K562 (cell line): ENCODE results near the gene SERTAD3. TPM values are rescaled to one million over a fixed set of nuclear protein-coding genes. Genes with fewer than 3 reads are reported as not detected.
A peak's percentile ranks its signal among the peaks of the same experiment; 100 is the strongest.

Experiments used
- BRF1 ChIP-seq: IDR thresholded peaks from 3 replicates; pipeline ENCODE4 v1.6.1; 2011; ENCODE audit warnings: borderline replicate concordance, mild to moderate bottlenecking; ENCODE audit not compliant: insufficient read length; ENCODE audit errors: extremely low read depth
- CHAMP1 ChIP-seq: fragments of 450-650 bp; IDR thresholded peaks from 2 replicates; pipeline ENCODE4 v1.6.1; 2016; ENCODE audit warnings: mild to moderate bottlenecking
- DPF2 ChIP-seq: fragments of 450-650 bp; IDR thresholded peaks from 2 replicates; pipeline ENCODE4 v1.6.1; 2016
- EWSR1 ChIP-seq: fragments of 450-650 bp; IDR thresholded peaks from 2 replicates; pipeline ENCODE4 v1.6.1; 2018; ENCODE audit warnings: borderline replicate concordance, mild to moderate bottlenecking, low read depth, moderate library complexity; ENCODE audit not compliant: partially characterized antibody
- HMBOX1 ChIP-seq: sonication (generic); IDR thresholded peaks from 2 replicates; pipeline ENCODE4 v1.6.1; 2016
- HNRNPLL ChIP-seq: fragments of 200-400 bp; formaldehyde crosslinking; IDR thresholded peaks from 2 replicates; pipeline ENCODE4 v1.6.1; 2017; ENCODE audit warnings: low read length, low read depth, mild to moderate bottlenecking; ENCODE audit not compliant: poor library complexity, severe bottlenecking
- HOMEZ ChIP-seq: fragments of 250-450 bp; sonication (Bioruptor Pico); IDR thresholded peaks from 2 replicates; pipeline ENCODE4 v1.4.0; 2020; ENCODE audit warnings: mild to moderate bottlenecking, moderate library complexity
- KDM5B ChIP-seq: fragments of 200-600 bp; sonication (generic); IDR thresholded peaks from 2 replicates; pipeline ENCODE4 v1.6.1; 2012; ENCODE audit warnings: low read depth, mild to moderate bottlenecking, moderate library complexity, low read length, control low read depth, inconsistent platforms; ENCODE audit not compliant: insufficient replicate concordance
- NFXL1 ChIP-seq: fragments of 450-650 bp; formaldehyde crosslinking; IDR thresholded peaks from 2 replicates; pipeline ENCODE4 v1.4.0; 2021; ENCODE audit warnings: mild to moderate bottlenecking
- NR3C1 ChIP-seq: sonication (generic); formaldehyde crosslinking; IDR thresholded peaks from 2 replicates; pipeline ENCODE4 v1.8.1; 2022; ENCODE audit warnings: missing genetic modification reagents
- RAD51 ChIP-seq: fragments of 450-650 bp; IDR thresholded peaks from 2 replicates; pipeline ENCODE4 v1.7.1; 2016; ENCODE audit warnings: low read depth, mild to moderate bottlenecking, borderline replicate concordance
- SAFB2 ChIP-seq: fragments of 200-400 bp; formaldehyde crosslinking; IDR thresholded peaks from 2 replicates; pipeline ENCODE4 v1.6.1; 2018; ENCODE audit warnings: borderline replicate concordance, low read length, low read depth, moderate library complexity; ENCODE audit not compliant: severe bottlenecking
- THAP7 ChIP-seq: fragments of 250-450 bp; sonication (Bioruptor Pico); IDR thresholded peaks from 2 replicates; pipeline ENCODE4 v1.5.0; 2021
- polyA plus RNA-seq, 8 experiments: library from polyadenylated mRNA; depleted of rRNA in 4 of 8; stranded (reverse) in 5 of 8; unstranded in 3 of 8; fragments of >200 nt; fragmentation: Nextera tagmentation in 2 of 8; fragmentation: Illumina TruSeq in 1 of 8; extraction: Ambion mirVana in 2 of 8; extraction: Trizol in 1 of 8; gene quantifications; 2 replicates each; pipeline versions ENCODE4 v1.2.1 to v1.2.3, GENCODE V29; 2011 to 2014; ENCODE audit warnings: inconsistent platforms in 1 of 8, missing spikeins in 1 of 8
- total RNA-seq, 7 experiments: library from RNA; depleted of rRNA in 6 of 7; stranded (reverse); fragments of >200 nt in 6 of 7; fragmentation: Illumina TruSeq in 2 of 7; extraction: Trizol in 2 of 7; gene quantifications; 2 replicates each; pipeline versions ENCODE4 v1.2.1 to v1.2.3, GENCODE V29; 2011 to 2021; ENCODE audit warnings: low replicate concordance in 1 of 7

The SERTAD3 gene
- total and polyA plus RNA-seq, 9 of the 15 experiments (the other 6 are each of a cell fraction or from before 2014, with no cell fraction given), result 5.4 to 28.9 (median 17.5) TPM

GRCh38 chr19:40403262-40403984 lies 40.7 kb downstream of the SERTAD3 start (continued):
- TF ChIP-seq SAFB2, result no peak
- peak; percentile 93 for TF ChIP-seq HNRNPLL
- no peak for TF ChIP-seq CHAMP1
- TF ChIP-seq THAP7 (CRISPR knock-in tag), result no peak
- TF ChIP-seq HOMEZ, result no peak
- TF ChIP-seq RAD51, result no peak
- peak; percentile 55; the same call in 1 of the 2 replicates for TF ChIP-seq DPF2
- TF ChIP-seq HMBOX1, result no peak
- TF ChIP-seq BRF1, result no peak
- TF ChIP-seq EWSR1, result no peak
- no peak for TF ChIP-seq NR3C1 (CRISPR knock-in tag)
- TF ChIP-seq NFXL1 (CRISPR knock-in tag), result no peak
- TF ChIP-seq KDM5B, result peak; percentile 28
